Heart left ventricle (tissue), 13 donors: ENCODE results near the gene ATP8A1.

Experiments
- POLR2A ChIP-seq, 2 donors: fragments of 450-650 bp; IDR thresholded peaks; one replicate each; pipeline ENCODE4 v1.6.1; 2017; ENCODE audit warnings: antibody characterized with exemption in 2 of 2, mild to moderate bottlenecking in 2 of 2, moderate library complexity in 2 of 2
- TF ChIP-seq, protein P1 (sequence below), 12 donors: fragments of 200-600 bp; sonication (generic) in 4 of 12; IDR thresholded peaks; one replicate each; pipeline versions ENCODE4 v1.5.0 to v1.8.0; 2018 to 2022; ENCODE audit warnings: antibody characterized with exemption in 12 of 12, mild to moderate bottlenecking in 5 of 12
- donor health status: ischemic (EF 13 %, LVEDD 7.1; RV severe dilation, severe dysfunction).
- donor health status: DM: no; HTN: yes; CAD: no.
- donor health status: DM: no; HTN: no; CAD: no.
- donor health status: ischemic (EF 25% LVEDD 6.9; RV normal size, moderate dysfunction).
- donor health status: ischemic (EF 25% LVEDD 5.7; RV mildly dilated, moderate dysfunction).
- donor health status: ischemic (EF 35%, LVEDD 5.7; RV mildly dilated, moderate dysfunction).
- donor health status: nonischemic (EF 11% LVEDD 7.7; RV severe dilation, severe dysfunction).
- donor health status: DM: yes; HTN: yes; CAD: no.
- donor health status: PGD.
- donor health status: ischemic (EF 29% LVEDD 5.4; RV normal size, mild dysfunction).
- donor health status: nonischemic (EF 23%, LVEDD 6.1; RV moderate dilation, normal function).

DNA sequence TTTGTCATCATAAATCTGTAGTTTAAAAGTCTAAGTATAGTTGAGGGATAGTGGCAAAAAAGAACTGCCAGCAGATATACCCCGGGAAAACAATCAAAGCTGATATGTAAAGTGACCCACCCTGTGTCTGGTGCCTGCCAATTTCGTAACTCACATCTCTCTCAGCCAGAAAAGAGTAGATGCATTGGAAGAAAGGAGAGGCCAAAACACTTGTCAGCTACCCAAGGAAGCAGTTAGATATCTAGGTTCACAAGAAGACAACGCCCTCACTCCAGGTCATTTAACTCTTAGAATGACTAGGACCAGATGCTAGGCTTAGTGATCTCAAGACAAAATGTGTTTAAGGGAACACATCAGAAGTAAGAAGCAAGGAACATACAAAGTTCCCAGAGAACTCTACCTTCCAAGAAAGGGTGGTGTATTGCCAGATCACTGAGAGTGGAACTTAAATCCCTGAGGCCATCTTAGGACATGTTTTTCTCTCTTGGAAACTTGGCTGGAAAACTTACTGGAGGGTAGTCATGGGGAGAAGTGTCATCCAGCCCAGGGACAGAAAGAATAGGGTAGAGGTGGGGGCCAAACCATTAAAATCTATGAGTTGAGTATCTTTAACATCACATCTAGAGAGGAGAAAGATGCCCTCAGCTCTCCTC, 133.7 kb downstream of the ATP8A1 start:
- TF ChIP-seq, protein P1, sequence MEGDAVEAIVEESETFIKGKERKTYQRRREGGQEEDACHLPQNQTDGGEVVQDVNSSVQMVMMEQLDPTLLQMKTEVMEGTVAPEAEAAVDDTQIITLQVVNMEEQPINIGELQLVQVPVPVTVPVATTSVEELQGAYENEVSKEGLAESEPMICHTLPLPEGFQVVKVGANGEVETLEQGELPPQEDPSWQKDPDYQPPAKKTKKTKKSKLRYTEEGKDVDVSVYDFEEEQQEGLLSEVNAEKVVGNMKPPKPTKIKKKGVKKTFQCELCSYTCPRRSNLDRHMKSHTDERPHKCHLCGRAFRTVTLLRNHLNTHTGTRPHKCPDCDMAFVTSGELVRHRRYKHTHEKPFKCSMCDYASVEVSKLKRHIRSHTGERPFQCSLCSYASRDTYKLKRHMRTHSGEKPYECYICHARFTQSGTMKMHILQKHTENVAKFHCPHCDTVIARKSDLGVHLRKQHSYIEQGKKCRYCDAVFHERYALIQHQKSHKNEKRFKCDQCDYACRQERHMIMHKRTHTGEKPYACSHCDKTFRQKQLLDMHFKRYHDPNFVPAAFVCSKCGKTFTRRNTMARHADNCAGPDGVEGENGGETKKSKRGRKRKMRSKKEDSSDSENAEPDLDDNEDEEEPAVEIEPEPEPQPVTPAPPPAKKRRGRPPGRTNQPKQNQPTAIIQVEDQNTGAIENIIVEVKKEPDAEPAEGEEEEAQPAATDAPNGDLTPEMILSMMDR (IDR thresholded peaks at IDR 0.05): no peak
- TF ChIP-seq POLR2A (IDR thresholded peaks at IDR 0.05): no peak
